Tibial nerve (tissue), 4 donors: ENCODE results near the gene AVEN.

ENCODE experiments used
- EP300 ChIP-seq, 2 donors: sonication (generic); formaldehyde crosslinking; IDR thresholded peaks; one replicate each; pipeline ENCODE4 v1.6.1; 2017; ENCODE audit warnings: antibody characterized with exemption in 2 of 2, mild to moderate bottlenecking in 1 of 2
- POLR2A ChIP-seq, 2 donors: fragments of 450-650 bp; IDR thresholded peaks; one replicate each; pipeline ENCODE4 v1.6.1; 2017; ENCODE audit warnings: antibody characterized with exemption in 2 of 2, mild to moderate bottlenecking in 2 of 2, moderate library complexity in 2 of 2
- TF ChIP-seq, protein P1 (sequence below), 5 experiments: fragments of 200-600 bp in 3 of 5; fragments of 450-650 bp in 2 of 5; sonication (generic) in 3 of 5; IDR thresholded peaks; one replicate each; pipeline ENCODE4 v1.5.1; 2016 to 2019; ENCODE audit warnings: antibody characterized with exemption in 5 of 5, mild to moderate bottlenecking in 3 of 5, moderate library complexity in 2 of 5

DNA sequence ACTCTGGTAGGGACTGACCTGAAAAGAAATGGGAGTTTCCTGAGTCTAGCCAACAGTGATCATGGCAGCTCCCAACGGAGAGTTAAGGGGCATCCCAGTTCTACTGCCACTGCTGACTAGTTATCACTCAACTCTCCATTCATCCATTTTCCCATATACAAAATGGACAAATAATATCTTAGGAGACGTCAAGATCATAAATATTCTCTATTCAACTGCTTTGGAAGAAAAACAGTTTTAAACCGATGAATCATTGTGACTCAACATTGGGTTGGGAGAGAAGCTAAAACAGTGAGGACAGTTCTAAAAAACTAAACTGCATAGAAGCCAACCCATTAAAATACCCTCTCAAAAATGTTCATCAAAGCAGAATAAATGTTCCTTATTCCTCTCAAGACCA, 128.3 kb downstream of the AVEN start:
- TF ChIP-seq, protein P1, sequence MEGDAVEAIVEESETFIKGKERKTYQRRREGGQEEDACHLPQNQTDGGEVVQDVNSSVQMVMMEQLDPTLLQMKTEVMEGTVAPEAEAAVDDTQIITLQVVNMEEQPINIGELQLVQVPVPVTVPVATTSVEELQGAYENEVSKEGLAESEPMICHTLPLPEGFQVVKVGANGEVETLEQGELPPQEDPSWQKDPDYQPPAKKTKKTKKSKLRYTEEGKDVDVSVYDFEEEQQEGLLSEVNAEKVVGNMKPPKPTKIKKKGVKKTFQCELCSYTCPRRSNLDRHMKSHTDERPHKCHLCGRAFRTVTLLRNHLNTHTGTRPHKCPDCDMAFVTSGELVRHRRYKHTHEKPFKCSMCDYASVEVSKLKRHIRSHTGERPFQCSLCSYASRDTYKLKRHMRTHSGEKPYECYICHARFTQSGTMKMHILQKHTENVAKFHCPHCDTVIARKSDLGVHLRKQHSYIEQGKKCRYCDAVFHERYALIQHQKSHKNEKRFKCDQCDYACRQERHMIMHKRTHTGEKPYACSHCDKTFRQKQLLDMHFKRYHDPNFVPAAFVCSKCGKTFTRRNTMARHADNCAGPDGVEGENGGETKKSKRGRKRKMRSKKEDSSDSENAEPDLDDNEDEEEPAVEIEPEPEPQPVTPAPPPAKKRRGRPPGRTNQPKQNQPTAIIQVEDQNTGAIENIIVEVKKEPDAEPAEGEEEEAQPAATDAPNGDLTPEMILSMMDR (IDR thresholded peaks at IDR 0.05) = no peak
- TF ChIP-seq POLR2A (IDR thresholded peaks at IDR 0.05) = no peak
- TF ChIP-seq EP300 (IDR thresholded peaks at IDR 0.05) = no peak
